T-helper 9 cell (primary cell): ENCODE results near the gene SCMH1.

Experiments used
- DNase-seq: peaks from one replicate; pipeline ENCODE4 v3.0.0-alpha.2; 2020

Gene SCMH1

GRCh38 chr1:41078616-41079015, 163.5 kb downstream of the SCMH1 start:
- no peak for DNase-seq

DNA sequence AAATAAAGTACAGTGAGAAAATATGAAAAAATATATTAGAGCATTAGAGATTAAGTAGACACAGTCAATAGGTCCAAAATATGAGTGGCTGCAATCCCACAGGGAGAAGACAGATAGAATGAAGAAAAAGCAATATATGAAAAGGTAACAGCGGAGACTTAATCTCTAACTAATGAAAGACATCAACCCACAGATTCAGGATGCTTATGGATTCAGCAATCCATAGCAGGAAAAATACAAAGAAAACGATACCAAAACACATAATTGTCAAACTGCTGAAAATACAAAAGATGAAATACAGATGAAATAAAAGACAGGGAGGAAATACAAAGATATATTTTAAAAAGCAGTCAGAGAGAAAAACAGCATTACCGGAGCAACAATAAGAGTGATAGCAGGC, 163.9 kb downstream of the SCMH1 start:
- no peak for DNase-seq

DNA sequence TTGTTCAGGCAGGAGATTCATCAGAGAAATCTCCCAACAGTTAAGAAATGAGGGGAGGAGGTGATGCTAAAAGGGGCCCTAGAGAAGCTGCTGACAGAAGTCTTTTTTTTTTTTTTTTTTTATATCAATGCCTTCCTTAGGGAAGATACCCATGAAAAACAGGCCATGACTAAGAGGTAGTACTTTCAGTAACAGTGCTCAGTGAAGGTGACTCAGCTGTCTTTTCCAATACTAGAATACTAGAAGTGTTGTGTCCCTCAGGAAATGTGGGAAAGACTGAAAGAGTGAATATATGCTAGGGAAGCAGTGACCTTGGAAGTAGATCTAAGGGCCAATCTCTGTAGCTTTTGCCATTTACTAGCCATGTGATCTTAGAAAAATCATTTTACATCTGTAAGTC, 168.1 kb downstream of the SCMH1 start:
- DNase-seq, result no peak

- DNase-seq, result no peak
These were observed 170.1 kb downstream of the SCMH1 start for GRCh38 chr1:41072051-41072450.

DNA sequence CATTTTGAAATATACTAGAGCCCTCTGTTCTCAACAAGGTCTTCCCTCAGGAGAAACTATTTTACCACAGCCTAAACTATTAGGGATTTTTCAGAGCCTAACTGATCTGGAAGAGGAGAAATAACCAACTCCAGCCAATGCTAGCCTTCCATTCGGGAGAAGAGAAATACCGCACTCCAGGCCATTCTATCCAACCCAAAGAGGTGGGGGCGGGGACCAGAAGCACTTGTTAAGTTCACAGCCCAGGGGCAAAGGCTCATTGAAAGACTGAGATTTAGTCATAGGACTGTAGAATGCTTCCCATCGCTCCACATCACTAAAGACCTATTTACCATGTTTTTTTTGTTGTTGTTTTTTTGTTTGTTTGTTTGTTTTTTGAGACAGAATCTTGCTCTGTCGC, 185.2 kb downstream of the SCMH1 start:
- no peak for DNase-seq

DNA sequence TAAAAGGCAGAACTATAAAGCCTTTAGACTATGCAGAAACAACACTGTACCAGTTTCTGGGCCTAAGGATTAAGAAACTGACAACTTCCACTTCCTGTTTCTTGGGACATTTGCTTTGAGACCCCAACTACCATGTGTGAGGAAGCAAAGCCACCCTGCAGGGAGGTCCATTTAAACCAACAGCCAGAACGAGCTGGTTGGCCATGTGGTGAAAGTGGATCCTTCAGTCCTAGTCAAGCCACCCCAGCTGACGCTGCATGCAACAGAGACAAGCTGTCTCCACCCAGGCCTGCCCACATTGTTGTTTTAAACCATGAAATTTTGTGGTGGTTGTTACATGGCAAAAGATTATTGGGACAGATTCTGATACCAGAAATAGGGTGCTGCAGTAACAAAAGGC, 188.8 kb downstream of the SCMH1 start:
- DNase-seq, result no peak

DNA sequence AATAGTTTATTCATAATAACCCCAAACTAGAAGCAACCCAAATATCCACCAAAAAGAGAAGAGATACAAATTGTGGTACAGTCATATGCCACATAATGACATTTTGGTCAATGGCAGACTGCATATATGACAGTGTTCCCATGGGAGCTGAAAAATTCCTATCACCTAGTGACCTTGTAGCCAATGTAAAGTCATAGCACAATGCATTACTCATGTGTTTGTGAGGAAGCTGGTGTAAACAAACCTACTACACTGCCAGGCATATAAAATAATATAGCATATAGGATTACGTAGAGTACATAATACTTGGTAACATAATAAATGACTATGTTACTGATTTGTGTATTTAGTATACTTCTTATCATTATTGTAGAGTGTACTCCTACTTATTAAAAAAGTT, 191.1 kb downstream of the SCMH1 start:
- DNase-seq, result no peak

DNA sequence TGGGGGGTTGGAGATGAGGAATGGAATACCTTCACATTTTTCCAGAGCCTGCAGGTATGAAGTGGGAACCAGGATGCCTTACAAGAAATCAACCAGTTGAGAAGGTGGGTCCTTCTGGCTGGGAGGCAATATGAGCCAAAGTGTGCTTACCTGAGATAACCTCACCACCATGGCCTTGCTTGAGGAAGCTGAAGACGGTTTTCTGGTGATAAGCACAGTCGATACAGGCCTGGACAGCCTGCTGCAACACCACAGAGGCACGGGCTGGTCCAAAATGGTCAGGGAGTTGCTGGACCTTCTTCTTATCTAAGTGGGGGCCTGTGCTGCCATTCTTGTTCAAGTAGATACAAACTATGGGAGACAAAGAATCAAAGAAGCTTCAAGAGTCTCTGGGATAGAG, 193.6 kb downstream of the SCMH1 start:
- no peak for DNase-seq

- no peak for DNase-seq
These were observed 195.7 kb downstream of the SCMH1 start for GRCh38 chr1:41046347-41046775.

- DNase-seq, result no peak
These were observed 196.4 kb downstream of the SCMH1 start for GRCh38 chr1:41045740-41046139.

DNA sequence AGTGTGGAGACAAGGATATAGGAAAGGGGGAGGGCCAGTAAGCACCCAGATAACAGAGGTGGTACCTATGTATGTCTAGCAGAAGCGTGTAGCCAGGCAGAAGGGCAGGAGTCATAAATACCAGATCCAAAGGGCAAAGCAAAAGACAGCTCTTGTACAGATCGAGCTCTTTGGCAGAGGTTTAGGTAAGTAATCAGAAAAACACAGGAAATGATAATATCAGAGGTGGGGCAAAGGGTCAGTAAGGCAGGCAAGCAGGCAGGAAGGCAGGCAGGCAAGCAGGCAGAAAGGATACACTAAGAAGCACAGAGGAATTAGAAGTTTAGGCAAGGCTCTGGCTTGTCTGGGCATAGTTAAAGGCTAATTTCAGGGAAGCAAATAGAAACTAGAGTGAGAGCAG, 197.9 kb downstream of the SCMH1 start:
- DNase-seq, result no peak

DNA sequence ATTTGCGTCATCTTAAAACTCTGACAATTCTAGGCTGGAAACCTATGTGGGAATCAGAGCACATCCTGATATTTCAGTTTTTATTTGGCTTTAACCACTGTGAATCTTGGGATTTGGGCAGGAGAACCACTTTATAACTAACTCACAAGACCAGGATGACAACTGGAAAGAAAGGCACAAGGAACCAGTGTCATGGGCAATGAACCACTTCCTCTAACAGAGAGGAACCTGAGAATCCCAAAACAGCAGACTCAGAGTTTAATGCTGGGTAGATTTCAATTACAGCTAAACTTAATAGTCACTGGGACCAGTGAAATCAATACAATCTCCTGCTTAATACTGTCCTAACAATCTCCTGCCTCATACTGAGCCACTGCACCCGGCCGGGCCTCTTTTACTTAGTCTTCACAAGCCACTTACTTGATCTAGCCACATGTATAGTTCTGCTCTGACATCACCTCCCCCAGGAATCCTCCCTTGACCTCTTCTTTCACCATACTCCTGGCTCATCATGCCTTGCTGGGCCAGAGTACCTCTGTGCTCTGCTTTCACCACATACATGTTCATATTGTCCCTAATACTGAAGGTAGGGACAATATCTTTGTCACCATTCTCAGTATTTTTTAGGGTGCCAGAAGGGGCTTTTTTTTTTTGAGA, 200.4 kb downstream of the SCMH1 start:
- DNase-seq, result no peak

GRCh38 chr1:41038110-41038509, 204.0 kb downstream of the SCMH1 start:
- no peak for DNase-seq

DNA sequence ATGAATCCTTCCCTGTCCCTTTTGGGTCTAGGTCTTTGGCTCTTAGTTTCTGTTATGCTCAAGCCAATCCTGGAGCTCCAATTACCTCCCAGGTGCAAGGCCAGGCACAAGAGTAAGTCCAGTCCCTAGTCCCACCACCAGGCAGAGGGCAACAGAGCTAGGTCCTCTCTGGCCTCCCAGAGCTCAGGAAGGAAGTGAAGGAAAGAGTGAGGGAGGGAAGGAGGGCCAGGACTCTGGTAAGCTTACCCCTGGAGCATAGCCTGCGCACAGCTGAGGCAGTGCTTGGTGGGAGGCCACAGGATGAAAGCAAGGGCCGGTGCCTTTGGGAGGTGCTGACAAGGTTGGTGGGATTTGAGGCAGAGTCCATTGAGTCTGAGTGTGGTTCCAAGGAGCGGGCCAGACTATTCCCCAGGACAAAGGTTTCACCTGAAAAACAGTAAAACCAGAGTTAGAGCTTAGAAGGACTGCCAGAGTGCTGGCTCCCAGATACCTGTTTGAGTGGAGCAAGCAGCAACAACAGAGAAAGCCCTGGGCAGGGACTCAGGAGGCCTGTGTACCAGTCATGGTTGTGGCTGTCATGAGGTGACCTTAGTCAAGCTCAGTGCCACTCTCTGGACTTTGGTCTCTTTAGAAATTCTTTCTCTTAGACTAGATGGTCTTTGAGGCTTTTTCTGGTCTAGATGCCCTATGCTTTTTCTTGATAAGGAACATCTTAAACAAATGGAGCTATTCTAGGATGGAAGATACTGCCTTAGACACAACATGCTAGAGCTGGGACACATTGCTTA, 204.8 kb downstream of the SCMH1 start:
- DNase-seq, result no peak

- no peak for DNase-seq
These were observed 208.8 kb downstream of the SCMH1 start for GRCh38 chr1:41033272-41033671.

- no peak for DNase-seq
These were observed 210.0 kb downstream of the SCMH1 start for GRCh38 chr1:41032147-41032546.

DNA sequence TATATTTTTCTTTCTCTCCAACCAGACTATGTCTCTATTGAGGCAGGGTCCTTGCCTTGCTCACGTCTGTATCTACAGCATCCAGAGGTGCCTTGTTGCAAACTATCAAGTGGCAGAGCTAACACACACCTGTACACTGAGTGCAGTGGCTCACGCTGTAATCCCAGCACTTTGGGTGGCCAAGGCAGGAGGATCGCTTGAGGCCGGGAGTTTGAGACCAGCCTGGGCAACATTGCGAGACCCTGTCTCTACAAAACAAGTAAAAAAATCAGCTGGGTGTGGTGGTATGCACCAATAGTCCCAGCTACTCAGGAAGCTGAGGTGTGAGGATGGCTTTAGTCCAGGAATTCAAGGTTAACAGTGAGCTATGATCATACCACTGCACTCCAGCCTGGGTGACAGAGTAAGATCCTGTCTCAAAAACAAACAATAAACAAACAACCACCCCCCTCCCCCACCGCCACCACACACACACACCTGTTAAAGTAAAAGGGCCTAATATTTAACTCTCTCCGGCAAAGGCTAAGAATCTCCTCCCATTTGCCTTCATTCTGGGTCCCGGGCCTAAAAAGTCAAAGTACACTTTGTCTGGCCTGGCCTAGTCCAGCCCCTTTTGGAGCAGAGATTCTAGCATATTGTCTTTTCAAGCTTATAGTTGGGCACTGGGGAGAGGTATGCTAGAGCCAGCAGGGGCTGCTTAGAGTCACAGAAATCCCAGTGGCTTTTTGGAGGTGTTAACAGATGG, 211.1 kb downstream of the SCMH1 start:
- DNase-seq, result no peak

DNA sequence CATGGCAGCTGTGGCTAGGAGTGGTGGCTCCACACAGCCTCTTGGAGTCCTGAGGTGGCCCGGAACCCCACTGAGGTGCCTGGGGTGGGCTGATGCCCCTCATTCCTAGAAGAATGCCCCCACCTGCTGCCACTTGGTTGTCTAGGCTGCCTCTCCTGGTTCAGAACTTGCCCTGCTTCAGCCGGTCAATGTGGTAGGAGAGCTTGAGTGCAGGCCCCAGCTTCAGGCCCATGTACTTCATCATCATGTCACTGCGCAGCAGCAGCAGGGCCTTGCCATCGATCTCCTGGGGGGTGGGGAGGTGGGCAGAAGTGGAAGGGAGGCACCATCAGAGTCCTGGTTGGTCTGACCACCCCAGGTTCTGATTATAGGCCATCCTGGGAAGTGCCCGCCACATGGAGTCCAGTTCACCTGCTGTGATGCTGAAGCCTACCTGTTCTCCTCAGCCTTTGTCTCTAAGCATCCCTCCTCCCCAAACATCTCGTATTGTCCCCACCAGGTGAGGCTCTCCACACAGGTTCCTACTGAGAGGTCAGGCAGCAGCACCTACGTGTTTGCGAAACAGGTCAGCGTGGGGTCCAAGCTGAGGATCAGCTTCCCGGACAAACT, 214.0 kb downstream of the SCMH1 start:
- no peak for DNase-seq

- no peak for DNase-seq
These were observed 215.9 kb downstream of the SCMH1 start for GRCh38 chr1:41025979-41026819.

DNA sequence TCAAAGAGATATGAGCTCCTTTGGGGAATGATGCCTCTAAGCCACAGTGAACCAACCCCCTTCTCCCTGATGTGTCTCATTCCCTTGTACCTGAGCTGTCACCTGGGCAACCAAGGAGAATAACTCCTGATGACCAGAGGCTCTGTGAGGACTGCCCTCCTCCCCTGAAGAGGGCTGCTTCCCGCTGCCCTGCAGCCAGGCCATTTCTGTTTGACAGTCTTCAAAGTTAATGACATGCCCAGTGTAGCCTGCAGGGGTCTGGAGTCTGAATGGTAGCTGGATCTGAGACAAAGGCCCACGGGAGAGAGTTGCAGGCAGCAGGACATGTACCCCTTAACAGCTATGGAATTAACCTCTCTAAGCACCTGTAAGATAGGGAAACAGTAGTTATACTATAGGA, 217.2 kb downstream of the SCMH1 start:
- DNase-seq, result no peak

GRCh38 chr1:41023279-41023990, 218.7 kb downstream of the SCMH1 start:
- DNase-seq, result no peak

DNA sequence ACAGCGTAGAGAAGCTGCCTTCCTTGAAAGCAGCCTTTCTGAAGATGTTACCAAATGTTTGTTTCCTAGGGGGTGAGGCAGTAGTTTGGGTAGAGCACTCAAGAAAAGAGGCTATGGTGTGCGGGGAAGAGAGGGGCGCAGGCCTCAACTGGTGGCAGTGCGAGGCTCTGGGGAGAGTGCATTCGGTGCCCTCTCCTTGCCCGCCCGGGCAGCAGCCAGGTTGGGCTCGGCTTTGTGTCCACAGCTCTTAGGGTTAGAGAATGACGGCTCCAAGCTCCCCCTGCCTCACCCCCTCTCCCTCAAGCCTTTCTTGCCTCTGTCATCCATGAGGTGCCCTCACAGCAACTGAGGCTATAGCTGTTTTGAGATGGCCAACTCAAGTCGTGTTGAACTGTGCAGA, 219.7 kb downstream of the SCMH1 start:
- no peak for DNase-seq
